ENCODE measurements around the gene SYK.
"Not testable (repeated sequence)": the region's sequence is repeated elsewhere in the genome, so short reads cannot be mapped to it uniquely, and the experiment has no call there.

The SYK gene

DNA sequence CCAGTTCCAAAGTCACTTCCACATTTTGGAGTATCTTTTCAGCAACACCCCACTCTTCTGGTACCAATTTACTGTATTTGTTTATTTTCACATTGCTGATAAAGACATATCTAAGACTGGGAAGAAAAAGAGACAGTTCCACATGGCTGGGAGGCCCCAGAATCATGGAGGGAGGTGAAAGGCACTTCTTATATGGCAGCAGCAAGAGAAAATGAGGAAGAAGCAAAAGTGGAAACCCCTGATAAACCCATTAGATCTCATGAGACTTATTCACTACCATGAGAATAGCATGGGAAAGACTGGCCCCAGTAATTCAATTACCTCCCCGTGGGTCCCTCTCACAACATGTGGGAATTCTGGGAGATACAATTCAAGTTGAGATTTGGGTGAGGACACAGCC lies 19.6 kb downstream of the SYK start:
- H3K4me1 Mint-ChIP-seq = peaks cover 48% of the 10 kb centered on the region

DNA sequence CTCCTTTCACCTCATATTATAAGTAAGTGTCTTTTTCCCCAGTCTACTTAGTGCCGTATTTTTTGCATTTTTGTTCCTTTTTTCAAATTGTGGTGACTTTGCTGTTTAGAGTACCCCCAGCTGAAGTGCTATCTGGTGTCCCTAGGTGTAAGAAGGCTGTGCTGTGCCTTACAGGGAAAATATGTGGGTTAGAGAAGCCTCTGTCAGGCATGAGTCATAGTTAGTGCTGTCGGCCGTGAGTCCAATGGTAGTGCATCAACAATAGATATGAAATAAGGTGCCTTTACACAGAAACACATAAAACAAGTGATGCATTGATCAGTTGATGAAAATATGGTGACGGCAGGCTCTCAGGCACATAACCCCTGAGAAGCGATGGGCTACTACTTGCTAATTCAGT lies 20.1 kb downstream of the SYK start:
- Mint-ChIP-seq H3K36me3 (peaks cover 43% of the 10 kb centered on the region), H3K27me3 (no peaks in the 10 kb centered on the region), H3K27ac (peak overlapping the region; percentile 81), H3K9me3 (peaks cover 7% of the 10 kb centered on the region), H3K4me3 (no peak overlapping the region), H3K4me1 (peaks cover 49% of the 10 kb centered on the region)
- DNase-seq (ENCODE audit: low spot score in 2 of 2) (no peak), ATAC-seq (ENCODE audit: low read depth) (no peak)

More for the DNA sequence above, 19.6 kb downstream of the SYK start:
- not testable (repeated sequence) for ATAC-seq (ENCODE audit: low read depth); H3K27me3 Mint-ChIP-seq; H3K9me3 Mint-ChIP-seq; DNase-seq (ENCODE audit: low spot score in 2 of 2)
- Mint-ChIP-seq H3K27ac (peak overlapping the region; percentile 81), H3K4me3 (peak overlapping the region; percentile 24), H3K36me3 (peaks cover 46% of the 10 kb centered on the region)

DNA sequence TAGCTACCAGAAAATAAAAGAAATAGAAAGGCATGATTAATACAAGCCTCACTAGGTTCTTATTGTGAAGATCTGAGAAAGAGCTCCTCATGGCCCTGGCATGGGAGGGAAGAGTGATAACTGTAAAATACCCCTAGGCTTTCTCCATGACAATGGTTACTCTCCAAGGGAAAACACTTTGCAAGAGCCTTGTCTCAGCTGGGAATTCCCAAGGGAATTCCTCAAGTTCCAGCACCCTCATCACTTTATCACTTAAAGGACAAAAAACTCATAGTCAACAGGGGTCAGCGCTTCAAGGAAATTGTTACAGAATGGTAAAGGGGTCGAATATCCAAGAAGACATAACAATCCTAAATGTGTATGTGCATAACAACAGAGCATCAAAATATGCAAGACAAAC lies 21.2 kb downstream of the SYK start:
- peak overlapping the region; percentile 88 for H3K27ac Mint-ChIP-seq
- ATAC-seq (ENCODE audit: low read depth) = no peak
- H3K4me3 Mint-ChIP-seq = no peak overlapping the region
- DNase-seq (ENCODE audit: low spot score in 2 of 2) = no peak
- peaks cover 36% of the 10 kb centered on the region for H3K36me3 Mint-ChIP-seq
- no peaks in the 10 kb centered on the region for H3K27me3 Mint-ChIP-seq
- H3K4me1 Mint-ChIP-seq = peaks cover 45% of the 10 kb centered on the region
- peaks cover 7% of the 10 kb centered on the region for H3K9me3 Mint-ChIP-seq

- DNase-seq (ENCODE audit: low spot score in 2 of 2) = no peak
- peaks cover 2% of the 10 kb centered on the region for H3K9me3 Mint-ChIP-seq
- peak overlapping the region; percentile 82 for H3K27ac Mint-ChIP-seq
- no peak for ATAC-seq (ENCODE audit: low read depth)
- peaks cover 52% of the 10 kb centered on the region for H3K4me1 Mint-ChIP-seq
- H3K27me3 Mint-ChIP-seq = no peaks in the 10 kb centered on the region
- H3K36me3 Mint-ChIP-seq = peaks cover 26% of the 10 kb centered on the region
- H3K4me3 Mint-ChIP-seq = peak overlapping the region; percentile 38
Observed at GRCh38 chr9:90825586-90825985, 24.0 kb downstream of the SYK start.

- H3K9me3 Mint-ChIP-seq = no peaks in the 10 kb centered on the region
- ATAC-seq (ENCODE audit: low read depth) = no peak
- H3K4me1 Mint-ChIP-seq = peaks cover 53% of the 10 kb centered on the region
- H3K27me3 Mint-ChIP-seq = no peaks in the 10 kb centered on the region
- H3K4me3 Mint-ChIP-seq = peak overlapping the region; percentile 96
- DNase-seq (ENCODE audit: low spot score in 2 of 2) = no peak
- H3K36me3 Mint-ChIP-seq = peaks cover 22% of the 10 kb centered on the region
- peak overlapping the region; percentile 82 for H3K27ac Mint-ChIP-seq
Observed at GRCh38 chr9:90826326-90827020, 24.9 kb downstream of the SYK start.

DNA sequence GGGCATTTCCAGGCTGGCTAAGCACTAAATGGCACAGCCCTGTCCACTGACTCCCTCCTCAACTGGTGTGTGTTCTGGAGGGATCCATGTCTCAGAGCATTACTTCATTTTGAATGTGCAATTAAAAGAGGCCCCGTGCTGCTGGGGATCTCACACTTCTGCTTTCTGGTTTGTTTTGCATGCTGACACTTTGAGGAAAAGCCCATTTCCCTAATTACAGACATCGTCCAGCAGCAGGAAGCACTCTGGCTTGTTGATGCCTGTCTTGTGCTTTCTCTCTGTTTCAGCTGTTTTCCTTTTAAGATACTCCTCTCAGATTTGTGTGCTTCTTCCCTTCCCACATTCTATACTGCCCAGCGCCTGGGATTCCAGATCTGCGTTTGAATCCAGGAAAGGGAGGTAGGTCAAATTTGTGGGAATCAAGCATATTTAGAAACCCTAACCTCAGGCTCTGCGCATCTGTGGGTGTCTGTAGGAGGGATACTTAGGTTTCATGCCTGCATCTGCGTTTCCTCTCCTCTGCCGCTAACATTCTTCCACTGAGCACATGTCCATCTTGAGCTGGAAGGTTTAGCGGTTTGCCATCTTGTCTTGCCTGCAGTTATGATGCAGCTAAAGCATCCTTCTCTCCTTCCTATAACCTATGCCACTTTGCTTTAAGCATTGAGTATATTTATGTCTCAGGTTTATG lies 25.7 kb downstream of the SYK start:
- H3K4me1 Mint-ChIP-seq = peaks cover 58% of the 10 kb centered on the region
- DNase-seq (ENCODE audit: low spot score in 2 of 2) = peak in 1 of 2 donors; percentile 68
- peak overlapping the region; percentile 82 for H3K27ac Mint-ChIP-seq
- H3K9me3 Mint-ChIP-seq = no peaks in the 10 kb centered on the region
- peak overlapping the region; percentile 96 for H3K4me3 Mint-ChIP-seq
- no peaks in the 10 kb centered on the region for H3K27me3 Mint-ChIP-seq
- H3K36me3 Mint-ChIP-seq = peaks cover 24% of the 10 kb centered on the region
- ATAC-seq (ENCODE audit: low read depth) = peak; percentile 76

GRCh38 chr9:90830051-90830450 lies 28.4 kb downstream of the SYK start:
- Mint-ChIP-seq H3K27me3 (no peaks in the 10 kb centered on the region), H3K36me3 (peaks cover 20% of the 10 kb centered on the region), H3K27ac (peak overlapping the region; percentile 82), H3K4me3 (peak overlapping the region; percentile 96), H3K9me3 (no peaks in the 10 kb centered on the region), H3K4me1 (peaks cover 71% of the 10 kb centered on the region)
- ATAC-seq (ENCODE audit: low read depth) (no peak), DNase-seq (ENCODE audit: low spot score in 2 of 2) (no peak)

DNA sequence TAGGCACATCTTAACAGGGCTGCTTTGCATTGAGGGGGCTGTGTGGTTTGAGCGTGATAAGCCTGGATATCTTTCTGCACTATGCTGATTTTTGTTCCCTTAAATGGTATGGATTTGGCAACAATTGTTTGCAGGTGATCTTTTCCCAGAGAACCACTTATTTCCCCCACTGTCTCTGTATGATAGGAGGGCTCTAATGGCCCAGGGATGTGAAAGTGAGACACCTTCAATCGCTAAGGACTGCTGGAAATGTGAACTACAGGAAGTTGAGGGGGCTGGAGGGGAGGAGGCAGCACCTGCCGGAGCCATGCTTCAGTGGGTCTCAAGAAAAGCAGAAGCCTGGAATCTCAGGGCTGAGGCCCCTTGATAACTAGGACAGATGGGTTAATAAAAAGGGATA lies 29.4 kb downstream of the SYK start:
- Mint-ChIP-seq H3K27me3 (no peaks in the 10 kb centered on the region), H3K4me1 (peaks cover 70% of the 10 kb centered on the region), H3K9me3 (no peaks in the 10 kb centered on the region), H3K36me3 (peaks cover 20% of the 10 kb centered on the region), H3K27ac (peak overlapping the region; percentile 18), H3K4me3 (peak overlapping the region; percentile 96)
- ATAC-seq (ENCODE audit: low read depth) (peak; percentile 78), DNase-seq (ENCODE audit: low spot score in 2 of 2) (peak; percentile 41 to 59)

- DNase-seq (ENCODE audit: low spot score in 2 of 2) (no peak), ATAC-seq (ENCODE audit: low read depth) (no peak)
- H3K4me3 Mint-ChIP-seq = peak overlapping the region; percentile 7
- H3K27me3 Mint-ChIP-seq = no peaks in the 10 kb centered on the region
- H3K9me3 Mint-ChIP-seq = no peaks in the 10 kb centered on the region
- H3K36me3 Mint-ChIP-seq = peaks cover 24% of the 10 kb centered on the region
- peak overlapping the region; percentile 18 for H3K27ac Mint-ChIP-seq
- peaks cover 67% of the 10 kb centered on the region for H3K4me1 Mint-ChIP-seq
Observed at GRCh38 chr9:90832261-90832660, 30.6 kb downstream of the SYK start.

- DNase-seq (ENCODE audit: low spot score in 2 of 2) (no peak), ATAC-seq (ENCODE audit: low read depth) (no peak)
- Mint-ChIP-seq H3K27me3 (no peaks in the 10 kb centered on the region), H3K36me3 (peaks cover 34% of the 10 kb centered on the region), H3K4me3 (peak overlapping the region; percentile 30), H3K27ac (peak overlapping the region; percentile 83), H3K9me3 (no peaks in the 10 kb centered on the region), H3K4me1 (peaks cover 76% of the 10 kb centered on the region)
Observed at GRCh38 chr9:90834828-90835595, 33.4 kb downstream of the SYK start.

DNA sequence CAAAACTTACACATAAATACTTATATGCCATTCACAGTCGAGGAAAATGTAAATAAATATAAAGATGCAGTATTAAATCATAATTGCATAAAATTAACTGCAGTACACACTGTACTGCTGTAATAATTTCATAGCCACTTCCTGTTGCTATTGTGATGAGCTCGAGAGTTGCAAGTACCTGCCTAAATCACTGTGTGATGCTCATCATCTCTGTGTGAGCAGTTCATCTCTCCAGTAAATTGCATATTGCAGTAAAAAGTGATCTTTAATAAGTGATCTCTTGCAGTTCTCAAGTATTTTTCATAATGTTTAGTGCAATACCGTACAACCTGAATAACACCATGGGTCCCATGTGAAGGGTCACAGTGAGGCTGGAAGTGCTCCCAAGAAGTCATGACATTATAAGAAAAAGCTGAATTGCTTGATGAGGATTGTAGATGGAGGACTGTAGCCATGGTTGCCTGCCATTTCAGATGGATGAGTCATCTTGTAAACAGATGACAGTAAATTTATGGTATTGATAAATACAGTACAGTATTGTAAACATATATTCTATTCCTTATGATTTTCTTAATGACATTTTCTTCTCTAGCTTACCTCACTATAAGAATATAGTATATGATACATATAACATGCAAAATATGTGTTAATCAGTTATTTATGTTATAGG lies 34.9 kb downstream of the SYK start:
- Mint-ChIP-seq H3K9me3 (no peaks in the 10 kb centered on the region), H3K27ac (no peak overlapping the region), H3K36me3 (peaks cover 35% of the 10 kb centered on the region), H3K27me3 (no peaks in the 10 kb centered on the region), H3K4me1 (peaks cover 69% of the 10 kb centered on the region), H3K4me3 (no peak overlapping the region)
- DNase-seq (ENCODE audit: low spot score in 2 of 2) = no peak
- peak; percentile 38 for ATAC-seq (ENCODE audit: low read depth)

- Mint-ChIP-seq H3K27ac (peak overlapping the region; percentile 14), H3K4me3 (peak overlapping the region; percentile 18), H3K9me3 (no peaks in the 10 kb centered on the region), H3K27me3 (no peaks in the 10 kb centered on the region), H3K36me3 (peaks cover 26% of the 10 kb centered on the region), H3K4me1 (peaks cover 57% of the 10 kb centered on the region)
- DNase-seq (ENCODE audit: low spot score in 2 of 2) (no peak), ATAC-seq (ENCODE audit: low read depth) (peak; percentile 41)
Observed at GRCh38 chr9:90838098-90838497, 36.5 kb downstream of the SYK start.

DNA sequence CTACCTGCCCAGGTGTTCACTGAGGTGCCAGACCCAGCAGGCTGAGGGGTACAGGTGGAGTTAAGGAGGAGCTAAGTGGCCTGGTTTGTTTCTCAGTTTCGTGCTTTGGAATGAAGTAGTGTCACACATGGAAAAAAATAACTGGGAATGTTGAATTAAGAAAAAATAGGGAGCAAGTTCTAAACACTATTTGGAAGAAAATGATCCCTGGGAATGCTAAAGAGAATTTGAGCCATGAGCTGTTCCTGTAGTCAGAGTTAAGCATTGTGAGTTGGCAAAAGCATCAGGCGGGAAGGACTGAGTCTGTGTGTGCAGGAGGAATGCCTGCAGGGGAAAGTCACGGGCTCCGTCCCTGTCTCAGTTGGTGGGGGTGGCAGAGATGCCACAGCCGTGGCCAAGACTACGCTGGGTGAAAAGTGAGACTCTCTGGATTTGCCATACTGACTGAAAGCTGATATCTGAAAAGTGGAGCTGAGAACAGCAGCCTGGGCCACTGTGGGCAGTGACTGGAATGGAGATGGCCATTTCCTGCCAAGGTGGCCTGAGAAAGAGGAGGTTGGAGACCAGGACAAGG lies 37.0 kb downstream of the SYK start:
- peak overlapping the region; percentile 10 for H3K4me3 Mint-ChIP-seq
- ATAC-seq (ENCODE audit: low read depth) (no peak), DNase-seq (ENCODE audit: low spot score in 2 of 2) (no peak)
- peak overlapping the region; percentile 75 for H3K27ac Mint-ChIP-seq
- no peaks in the 10 kb centered on the region for H3K27me3 Mint-ChIP-seq
- H3K9me3 Mint-ChIP-seq = no peaks in the 10 kb centered on the region
- peaks cover 26% of the 10 kb centered on the region for H3K36me3 Mint-ChIP-seq
- peaks cover 51% of the 10 kb centered on the region for H3K4me1 Mint-ChIP-seq
